ENCODE results near the gene BAAT. TPM values are rescaled to one million over a fixed set of nuclear protein-coding genes. Genes with fewer than 3 reads are reported as not detected.
A peak's percentile ranks its signal among the peaks of the same experiment; 100 is the strongest.

The BAAT gene
- total and polyA plus RNA-seq, 2 of the 13 experiments (the other 11 are each of a cell fraction or from before 2014, with no cell fraction given): 0.71 to 7.9 TPM

- peak; percentile 20 for TF ChIP-seq MED8 (CRISPR knock-in tag; IDR thresholded peaks at IDR 0.05; ENCODE audit: insufficient replicate concordance)
- peak in 1 of 2 experiments; percentile 71; a peak in 2 of 4 replicates for TF ChIP-seq KLF16 (CRISPR knock-in tag; IDR thresholded peaks at IDR 0.05)
- peak; percentile 94 for TF ChIP-seq NFYC (CRISPR knock-in tag; IDR thresholded peaks at IDR 0.05)
- peak; percentile 23; the same call in 1 of the 2 replicates for TF ChIP-seq ZNF691 (CRISPR knock-in tag; IDR thresholded peaks at IDR 0.05; ENCODE audit: borderline replicate concordance, low read depth)
- TF ChIP-seq ATF7 (IDR thresholded peaks at IDR 0.05): 0 out of 2 replicates have a peak, but pooled peaks have one; percentile 7
- TF ChIP-seq ATF7 (CRISPR knock-in tag; IDR thresholded peaks at IDR 0.05): no peak
- peak; percentile 64; the same call in 1 of the 2 replicates for TF ChIP-seq TP53 (CRISPR knock-in tag; conservative IDR thresholded peaks at IDR 0.05)
- peak; percentile 94 for TF ChIP-seq TAF1 (CRISPR knock-in tag; IDR thresholded peaks at IDR 0.05)
- TF ChIP-seq, protein P1, sequence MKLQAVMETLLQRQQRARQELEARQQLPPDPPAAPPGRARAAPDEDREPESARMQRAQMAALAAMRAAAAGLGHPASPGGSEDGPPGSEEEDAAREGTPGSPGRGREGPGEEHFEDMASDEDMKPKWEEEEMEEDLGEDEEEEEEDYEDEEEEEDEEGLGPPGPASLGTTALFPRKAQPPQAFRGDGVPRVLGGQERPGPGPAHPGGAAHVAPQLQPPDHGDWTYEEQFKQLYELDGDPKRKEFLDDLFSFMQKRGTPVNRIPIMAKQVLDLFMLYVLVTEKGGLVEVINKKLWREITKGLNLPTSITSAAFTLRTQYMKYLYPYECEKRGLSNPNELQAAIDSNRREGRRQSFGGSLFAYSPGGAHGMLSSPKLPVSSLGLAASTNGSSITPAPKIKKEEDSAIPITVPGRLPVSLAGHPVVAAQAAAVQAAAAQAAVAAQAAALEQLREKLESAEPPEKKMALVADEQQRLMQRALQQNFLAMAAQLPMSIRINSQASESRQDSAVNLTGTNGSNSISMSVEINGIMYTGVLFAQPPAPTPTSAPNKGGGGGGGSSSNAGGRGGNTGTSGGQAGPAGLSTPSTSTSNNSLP (IDR thresholded peaks at IDR 0.05; ENCODE audit: low read depth, low read length): peak; percentile 50
- TF ChIP-seq CEBPB (IDR thresholded peaks at IDR 0.05; ENCODE audit: borderline replicate concordance, low read depth, low read length): peak; percentile 14; the same call in 1 of the 2 replicates
- 0 out of 2 replicates have a peak, but pooled peaks have one; percentile 55 for TF ChIP-seq ZNF383 (CRISPR knock-in tag; IDR thresholded peaks at IDR 0.05; ENCODE audit: borderline replicate concordance)
- peak; percentile 54; the same call in 1 of the 2 replicates for TF ChIP-seq NKX3-1 (CRISPR knock-in tag; IDR thresholded peaks at IDR 0.05)
- peak; percentile 70 for TF ChIP-seq PITX1 (CRISPR knock-in tag; IDR thresholded peaks at IDR 0.05)
- peak; percentile 8; the same call in 1 of the 2 replicates for TF ChIP-seq GZF1 (CRISPR knock-in tag; IDR thresholded peaks at IDR 0.05)
- TF ChIP-seq NAIF1 (CRISPR knock-in tag; IDR thresholded peaks at IDR 0.05; ENCODE audit: borderline replicate concordance): no peak
- peak; percentile 81 for TF ChIP-seq ZNF24 (IDR thresholded peaks at IDR 0.05)
- TF ChIP-seq RFX1 (IDR thresholded peaks at IDR 0.05): no peak
- 0 out of 2 replicates have a peak, but pooled peaks have one; percentile 35 for TF ChIP-seq ZNF546 (CRISPR knock-in tag; conservative IDR thresholded peaks at IDR 0.05)
- TF ChIP-seq, protein P2, sequence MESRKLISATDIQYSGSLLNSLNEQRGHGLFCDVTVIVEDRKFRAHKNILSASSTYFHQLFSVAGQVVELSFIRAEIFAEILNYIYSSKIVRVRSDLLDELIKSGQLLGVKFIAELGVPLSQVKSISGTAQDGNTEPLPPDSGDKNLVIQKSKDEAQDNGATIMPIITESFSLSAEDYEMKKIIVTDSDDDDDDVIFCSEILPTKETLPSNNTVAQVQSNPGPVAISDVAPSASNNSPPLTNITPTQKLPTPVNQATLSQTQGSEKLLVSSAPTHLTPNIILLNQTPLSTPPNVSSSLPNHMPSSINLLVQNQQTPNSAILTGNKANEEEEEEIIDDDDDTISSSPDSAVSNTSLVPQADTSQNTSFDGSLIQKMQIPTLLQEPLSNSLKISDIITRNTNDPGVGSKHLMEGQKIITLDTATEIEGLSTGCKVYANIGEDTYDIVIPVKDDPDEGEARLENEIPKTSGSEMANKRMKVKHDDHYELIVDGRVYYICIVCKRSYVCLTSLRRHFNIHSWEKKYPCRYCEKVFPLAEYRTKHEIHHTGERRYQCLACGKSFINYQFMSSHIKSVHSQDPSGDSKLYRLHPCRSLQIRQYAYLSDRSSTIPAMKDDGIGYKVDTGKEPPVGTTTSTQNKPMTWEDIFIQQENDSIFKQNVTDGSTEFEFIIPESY (CRISPR knock-in tag; IDR thresholded peaks at IDR 0.05): no peak; the same call in 1 of the 2 replicates
- TF ChIP-seq ZNF703 (CRISPR knock-in tag; IDR thresholded peaks at IDR 0.05; ENCODE audit: borderline replicate concordance): no peak
- peak; percentile 74 for TF ChIP-seq ZNF564 (CRISPR knock-in tag; IDR thresholded peaks at IDR 0.05)
- TF ChIP-seq PHF21A (CRISPR knock-in tag; IDR thresholded peaks at IDR 0.05): peak; percentile 66; the same call in 1 of the 2 replicates
- TF ChIP-seq ZIK1 (CRISPR knock-in tag; IDR thresholded peaks at IDR 0.05; ENCODE audit: borderline replicate concordance, low read depth): no peak; the same call in 1 of the 2 replicates
- TF ChIP-seq KLF9 (CRISPR knock-in tag; IDR thresholded peaks at IDR 0.05; ENCODE audit: low read depth): no peak
- peak; percentile 97 for TF ChIP-seq SUZ12 (IDR thresholded peaks at IDR 0.05; ENCODE audit: low read depth, low read length)
Observed at GRCh38 chr9:101398068-101398929, 13.5 kb upstream of the BAAT start, which contains the start of the genes MRPL50 and ZNF189 (continued).

All from HepG2 (cell line).